ENCODE results near the gene RASSF8. TPM values are rescaled to one million over a fixed set of nuclear protein-coding genes. Genes with fewer than 3 reads are reported as not detected.

RASSF8 gene
- total and polyA plus RNA-seq, 11 donors: 5.2 to 44.6 (median 28.5) TPM

DNA sequence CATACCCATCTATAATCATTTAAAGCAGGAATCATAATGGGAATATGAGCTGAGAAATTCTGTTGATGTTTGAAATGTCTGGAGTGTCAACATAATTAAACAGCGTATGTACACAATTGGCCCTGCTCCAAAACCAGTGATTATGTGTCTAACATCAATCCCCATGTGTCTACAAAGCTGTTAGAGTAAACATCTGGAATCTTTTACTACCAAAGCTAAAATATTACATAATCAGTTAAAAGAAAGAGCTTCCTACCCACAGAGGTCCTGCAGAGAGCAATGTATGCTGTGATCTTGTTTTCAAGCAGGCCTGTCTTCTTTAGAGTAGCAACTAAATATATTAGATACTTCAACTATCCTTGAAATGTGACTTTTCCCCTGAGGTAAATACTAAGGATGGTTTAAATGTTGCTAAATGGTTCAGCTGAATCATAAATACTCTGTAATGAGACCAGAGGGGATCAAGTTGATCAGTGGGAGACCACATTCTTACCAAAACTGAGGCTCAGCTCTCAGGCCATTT, 74.3 kb downstream of the RASSF8 start:
- no peaks in the 10 kb centered on the region for H3K27me3 ChIP-seq
- H3K4me3 ChIP-seq: no peak overlapping the region
- no peaks in the 10 kb centered on the region for H3K36me3 ChIP-seq
- ATAC-seq (no peak), DNase-seq (no peak)
- WGBS, 4 donors: 41 to 68% (median 46%) methylated on average over 1 of the region's 1 CpG
- peak overlapping the region in 1 of 12 donors; percentile 12 for H3K27ac ChIP-seq
- intact Hi-C loops (cut with DNase I): no loop called here
- H3K4me1 ChIP-seq: peaks cover 0 to 56% (median 15%) of the 10 kb centered on the region in 12 donors
- no peak for TF ChIP-seq POLR2A (IDR thresholded peaks at IDR 0.05)
- TF ChIP-seq, protein P1, sequence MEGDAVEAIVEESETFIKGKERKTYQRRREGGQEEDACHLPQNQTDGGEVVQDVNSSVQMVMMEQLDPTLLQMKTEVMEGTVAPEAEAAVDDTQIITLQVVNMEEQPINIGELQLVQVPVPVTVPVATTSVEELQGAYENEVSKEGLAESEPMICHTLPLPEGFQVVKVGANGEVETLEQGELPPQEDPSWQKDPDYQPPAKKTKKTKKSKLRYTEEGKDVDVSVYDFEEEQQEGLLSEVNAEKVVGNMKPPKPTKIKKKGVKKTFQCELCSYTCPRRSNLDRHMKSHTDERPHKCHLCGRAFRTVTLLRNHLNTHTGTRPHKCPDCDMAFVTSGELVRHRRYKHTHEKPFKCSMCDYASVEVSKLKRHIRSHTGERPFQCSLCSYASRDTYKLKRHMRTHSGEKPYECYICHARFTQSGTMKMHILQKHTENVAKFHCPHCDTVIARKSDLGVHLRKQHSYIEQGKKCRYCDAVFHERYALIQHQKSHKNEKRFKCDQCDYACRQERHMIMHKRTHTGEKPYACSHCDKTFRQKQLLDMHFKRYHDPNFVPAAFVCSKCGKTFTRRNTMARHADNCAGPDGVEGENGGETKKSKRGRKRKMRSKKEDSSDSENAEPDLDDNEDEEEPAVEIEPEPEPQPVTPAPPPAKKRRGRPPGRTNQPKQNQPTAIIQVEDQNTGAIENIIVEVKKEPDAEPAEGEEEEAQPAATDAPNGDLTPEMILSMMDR (IDR thresholded peaks at IDR 0.05): no peak
- H3K9me3 ChIP-seq: no peaks in the 10 kb centered on the region

DNA sequence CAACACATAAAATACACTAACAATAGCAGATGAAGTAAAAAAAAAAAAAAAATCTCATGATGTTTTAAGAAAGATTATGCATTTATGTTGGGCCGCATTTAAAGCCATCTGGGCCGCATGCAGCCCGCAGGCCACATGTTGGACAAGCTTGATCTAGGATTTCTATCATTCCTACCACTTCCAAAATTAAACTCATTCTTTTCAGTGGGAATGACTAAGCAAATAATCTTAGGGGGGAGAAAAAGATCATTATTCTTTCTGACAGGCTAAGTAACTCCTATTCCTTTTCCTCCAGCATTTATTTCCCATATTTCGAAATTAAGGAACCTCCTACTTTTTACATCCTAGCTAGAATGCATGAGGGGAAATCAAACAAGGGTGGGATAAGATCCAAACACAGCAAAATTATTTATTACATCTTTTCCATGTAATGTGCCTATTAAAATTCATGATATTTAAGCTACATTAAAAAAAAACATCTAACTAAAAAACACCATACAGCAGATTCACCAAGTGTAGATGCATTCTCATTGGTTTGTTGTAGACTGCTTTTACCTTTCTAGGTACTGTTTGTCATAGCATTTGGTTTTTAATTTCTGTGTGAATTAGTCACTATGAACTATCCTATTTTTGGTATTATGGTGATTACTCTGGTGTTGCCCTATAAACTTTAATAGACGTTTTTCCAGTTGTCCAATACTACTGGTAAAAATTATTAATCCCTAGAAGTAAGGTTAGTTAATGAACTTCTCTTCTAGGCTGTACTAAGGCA, 76.1 kb downstream of the RASSF8 start:
- Histone ChIP-seq H3K4me1 (peaks cover 0 to 47% (median 13%) of the 10 kb centered on the region in 12 donors), H3K27me3 (no peaks in the 10 kb centered on the region), H3K27ac (no peak overlapping the region), H3K9me3 (no peaks in the 10 kb centered on the region), H3K36me3 (no peaks in the 10 kb centered on the region), H3K4me3 (no peak overlapping the region)
- intact Hi-C loops (cut with DNase I): no loop called here
- TF ChIP-seq, protein P1 (IDR thresholded peaks at IDR 0.05): no peak
- no peak for TF ChIP-seq POLR2A (IDR thresholded peaks at IDR 0.05)
- 91 to 96% (median 95%) methylated on average over 5 of the region's 5 CpGs for WGBS, 4 donors
- DNase-seq (no peak), ATAC-seq (no peak)

DNA sequence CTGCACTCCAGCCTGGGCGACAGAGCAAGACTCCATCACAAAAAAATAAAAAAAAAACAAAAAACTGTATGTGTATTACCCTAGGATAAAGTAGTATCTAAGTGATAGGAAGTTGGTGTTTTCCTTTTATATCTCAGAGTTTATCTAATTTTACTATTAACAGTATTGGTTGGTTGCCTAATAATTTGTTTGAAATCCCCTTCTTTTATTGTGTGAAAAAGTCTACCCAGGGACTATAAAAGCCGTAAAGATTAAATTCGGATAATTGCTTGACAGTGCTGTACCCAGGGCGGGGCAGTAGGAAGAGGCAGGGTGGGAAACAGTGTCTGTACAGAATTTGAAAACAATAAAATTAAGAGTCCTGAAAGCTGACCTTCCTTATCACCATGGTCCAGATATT, 78.4 kb downstream of the RASSF8 start:
- Histone ChIP-seq H3K9me3 (no peaks in the 10 kb centered on the region), H3K4me1 (peaks cover 0 to 35% (median 12%) of the 10 kb centered on the region in 12 donors), H3K27ac (no peak overlapping the region), H3K36me3 (no peaks in the 10 kb centered on the region), H3K4me3 (no peak overlapping the region), H3K27me3 (no peaks in the 10 kb centered on the region)
- intact Hi-C loops (cut with DNase I): no loop called here
- TF ChIP-seq POLR2A (IDR thresholded peaks at IDR 0.05): no peak
- TF ChIP-seq, protein P1 (IDR thresholded peaks at IDR 0.05): no peak
- ATAC-seq (no peak), DNase-seq (no peak)
- WGBS, 4 donors: 67 to 83% (median 74%) methylated on average over 4 of the region's 4 CpGs

DNA sequence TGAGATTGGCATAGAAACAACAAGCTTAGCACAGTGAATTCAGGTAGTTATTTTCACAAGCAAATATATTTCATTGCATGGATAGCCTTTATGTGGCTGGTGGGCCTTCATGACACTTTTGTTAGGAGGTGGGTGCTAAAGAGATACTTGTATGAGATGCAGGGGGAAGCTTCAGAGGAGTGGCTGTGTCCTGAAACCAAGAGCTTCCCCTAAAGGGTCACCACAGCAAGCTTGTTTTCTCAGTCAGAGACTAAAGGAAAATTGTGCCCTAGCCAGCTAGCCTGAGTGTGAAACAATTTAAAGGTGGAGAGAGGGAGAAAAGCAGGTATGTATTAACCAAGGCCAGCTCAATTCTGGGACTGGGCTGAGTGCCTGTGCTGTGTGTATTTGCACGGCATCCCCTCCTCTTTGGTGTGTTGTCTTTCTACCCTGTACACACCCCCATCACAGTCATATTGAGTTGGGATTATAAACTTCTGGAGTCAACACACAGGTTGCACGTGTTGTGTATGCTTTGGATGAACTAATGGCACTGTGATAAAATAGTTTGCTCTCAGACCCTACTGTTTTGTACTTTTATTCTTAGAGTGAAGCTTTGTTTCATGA, 79.2 kb downstream of the RASSF8 start:
- Histone ChIP-seq H3K4me1 (peaks cover 0 to 34% (median 10%) of the 10 kb centered on the region in 12 donors), H3K9me3 (no peaks in the 10 kb centered on the region), H3K4me3 (no peak overlapping the region), H3K27me3 (no peaks in the 10 kb centered on the region), H3K27ac (peak overlapping the region in 1 of 12 donors; percentile 5), H3K36me3 (no peaks in the 10 kb centered on the region)
- DNase-seq (no peak), ATAC-seq (no peak)
- no peak for TF ChIP-seq POLR2A (IDR thresholded peaks at IDR 0.05)
- TF ChIP-seq, protein P1 (IDR thresholded peaks at IDR 0.05): no peak
- intact Hi-C loops (cut with DNase I): no loop called here
- WGBS, 4 donors: 72 to 88% (median 78%) methylated on average over 2 of the region's 2 CpGs

All from heart left ventricle (tissue), 16 donors.